GM21423 (cell line): ENCODE measurements around the gene PI4KA.
"Not testable (repeated sequence)": the region's sequence is repeated elsewhere in the genome, so short reads cannot be mapped to it uniquely, and the experiment has no call there.

Experiments used
- ATAC-seq: cut with Tn5 transposase; IDR thresholded peaks from one replicate; pipeline ENCODE4 v1.9.1; 2021; ENCODE audit warnings: mild to moderate bottlenecking, moderate library complexity; ENCODE audit not compliant: unreplicated experiment

Gene PI4KA

DNA sequence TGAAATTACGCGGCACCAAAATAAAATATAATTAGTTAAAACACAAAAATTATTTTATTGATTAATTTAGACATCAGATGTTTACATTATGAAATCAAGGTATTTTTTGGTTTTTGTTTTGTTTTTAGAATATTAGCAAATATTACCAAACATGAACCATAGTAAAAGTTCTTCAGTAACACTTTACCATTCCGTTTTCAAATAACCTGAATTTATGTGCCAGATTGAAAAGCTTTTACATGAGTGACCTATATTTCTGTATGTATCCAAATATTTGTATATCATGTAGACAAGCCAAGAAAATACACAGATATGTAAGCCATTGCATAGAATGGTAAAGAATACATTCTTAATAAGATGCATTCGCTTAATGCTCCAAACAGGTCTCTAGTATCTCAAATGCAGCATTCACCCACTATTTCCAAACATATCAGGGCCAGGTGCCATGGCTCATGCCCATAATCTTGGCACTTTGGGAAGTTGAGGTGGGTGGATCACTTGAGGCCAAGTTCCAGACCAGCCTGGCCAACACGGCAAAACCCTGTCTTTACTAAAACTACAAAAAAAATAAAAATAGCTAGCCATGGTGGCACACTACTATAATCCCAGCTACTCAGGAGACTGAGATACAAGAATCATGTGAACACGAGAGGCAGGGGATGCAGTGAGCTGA is 187.1 kb downstream of the PI4KA start:
- no peak for ATAC-seq

DNA sequence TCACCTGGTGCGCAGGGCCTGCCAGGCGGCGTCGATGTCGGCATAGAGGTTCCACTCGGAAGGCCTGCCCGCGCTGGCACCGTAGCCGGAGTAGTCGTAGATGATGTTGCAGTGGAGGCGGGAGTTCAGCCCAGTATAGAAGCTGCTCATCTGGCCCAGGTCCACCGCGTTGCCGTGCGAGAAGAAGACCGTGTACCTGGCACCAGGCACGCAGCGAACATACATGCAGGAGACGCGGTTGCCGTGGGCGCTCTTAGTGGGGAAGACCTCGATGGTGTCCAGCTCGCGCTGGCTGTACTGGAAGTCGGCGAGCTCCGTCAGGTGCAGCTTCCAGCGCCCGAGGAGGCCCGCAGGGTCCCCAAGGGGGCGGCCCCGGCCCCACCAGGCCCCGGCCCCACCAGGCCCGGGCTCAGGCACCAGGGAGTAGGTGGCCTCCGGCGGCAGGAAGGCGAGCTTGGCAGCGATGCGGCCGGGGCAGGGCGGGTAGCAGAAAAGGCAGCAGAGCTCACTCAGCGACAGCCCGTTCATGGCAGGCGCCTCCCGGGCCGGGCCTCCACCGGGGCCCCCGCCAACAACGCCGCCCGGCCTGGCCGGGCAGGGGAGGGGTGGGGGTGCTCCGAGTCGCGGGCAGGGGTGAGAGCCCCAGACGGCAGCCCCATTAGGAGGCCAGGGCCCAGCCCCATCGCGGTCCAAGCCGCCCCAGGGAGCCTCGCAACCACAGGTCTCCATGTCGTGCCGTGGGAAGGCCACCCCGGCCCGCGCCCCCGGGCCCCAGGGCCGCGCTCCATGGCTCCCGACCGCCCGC is 188.0 kb downstream of the PI4KA start:
- not testable (repeated sequence) for ATAC-seq

DNA sequence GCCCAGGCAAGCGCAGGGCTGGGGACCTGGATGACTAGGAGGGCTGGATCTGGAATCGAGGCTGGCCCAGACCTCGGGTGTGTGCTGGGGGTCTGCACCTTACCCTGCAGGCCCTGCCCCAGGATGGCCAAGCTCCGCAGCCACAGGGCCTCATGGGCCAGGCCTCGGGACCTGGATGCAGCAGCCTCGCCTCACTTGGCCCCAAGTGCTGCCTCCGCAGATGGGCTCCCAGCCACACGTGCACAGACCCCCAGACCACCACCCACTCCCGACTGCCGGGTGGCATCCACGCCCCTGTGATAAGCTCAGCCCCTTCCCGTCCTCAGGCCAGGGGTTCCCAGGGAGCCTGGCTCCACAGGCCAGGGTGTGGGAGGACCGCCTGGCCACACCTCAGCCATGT is 188.7 kb downstream of the PI4KA start:
- ATAC-seq = not testable (repeated sequence)

DNA sequence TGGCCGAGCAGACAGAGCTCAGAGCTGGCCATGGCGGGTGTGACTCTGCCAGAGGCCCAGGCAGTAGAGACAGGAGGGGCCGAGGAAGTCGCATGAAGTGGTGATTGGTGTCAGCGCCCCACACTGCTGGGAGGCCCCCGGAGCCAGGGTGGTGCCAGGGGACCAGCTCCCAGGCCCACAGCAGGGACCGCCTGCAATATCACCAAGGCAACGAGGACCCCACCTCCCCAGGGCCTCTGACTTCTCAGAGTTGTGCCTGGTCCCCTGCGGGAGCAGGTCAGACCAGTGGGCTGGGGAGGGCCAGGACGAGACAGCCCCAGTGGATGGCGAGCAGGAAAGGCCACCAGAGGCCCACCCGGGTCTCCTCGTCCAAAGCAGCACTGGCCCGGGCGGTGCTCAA is 189.1 kb downstream of the PI4KA start:
- ATAC-seq = not testable (repeated sequence)

DNA sequence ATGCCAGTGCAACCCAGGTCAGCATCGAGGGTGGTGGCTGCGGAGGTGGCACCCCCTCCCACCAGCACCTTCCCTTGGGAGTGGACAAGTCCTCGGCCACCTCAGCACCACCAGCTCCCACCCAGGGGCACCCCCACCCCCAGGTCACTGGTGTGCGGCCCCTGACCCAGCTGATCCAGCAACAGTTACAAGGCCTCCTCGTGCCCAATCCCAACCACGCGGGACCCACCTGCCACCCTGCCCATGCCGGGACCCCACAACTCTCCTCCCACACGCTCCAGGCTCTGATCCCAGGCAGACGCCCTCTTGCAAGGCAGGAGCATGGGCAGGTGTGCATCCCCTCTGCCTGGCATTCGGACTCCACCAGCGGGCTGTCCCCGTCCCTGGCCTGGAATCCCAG is 189.8 kb downstream of the PI4KA start:
- ATAC-seq = not testable (repeated sequence)

DNA sequence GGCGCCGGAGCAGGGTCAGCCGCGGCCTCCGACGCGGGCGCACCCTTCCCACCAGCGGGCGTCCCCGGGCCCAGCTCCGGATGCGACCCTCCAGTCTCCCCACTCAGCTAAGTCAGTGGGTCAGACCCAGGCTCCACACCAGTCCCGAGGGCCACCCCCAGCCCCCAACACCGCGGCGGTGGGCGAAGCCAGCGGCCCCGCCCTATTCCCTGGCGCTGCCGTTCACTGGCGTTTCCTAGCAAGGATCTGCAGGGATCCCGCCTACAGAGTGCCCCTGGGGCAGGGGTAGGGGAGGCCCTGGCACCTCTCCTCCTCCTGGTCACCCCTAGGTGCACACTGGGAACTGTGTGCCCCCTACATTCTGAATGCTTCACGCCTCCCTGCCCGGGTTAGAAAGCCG is 190.4 kb downstream of the PI4KA start:
- not testable (repeated sequence) for ATAC-seq

DNA sequence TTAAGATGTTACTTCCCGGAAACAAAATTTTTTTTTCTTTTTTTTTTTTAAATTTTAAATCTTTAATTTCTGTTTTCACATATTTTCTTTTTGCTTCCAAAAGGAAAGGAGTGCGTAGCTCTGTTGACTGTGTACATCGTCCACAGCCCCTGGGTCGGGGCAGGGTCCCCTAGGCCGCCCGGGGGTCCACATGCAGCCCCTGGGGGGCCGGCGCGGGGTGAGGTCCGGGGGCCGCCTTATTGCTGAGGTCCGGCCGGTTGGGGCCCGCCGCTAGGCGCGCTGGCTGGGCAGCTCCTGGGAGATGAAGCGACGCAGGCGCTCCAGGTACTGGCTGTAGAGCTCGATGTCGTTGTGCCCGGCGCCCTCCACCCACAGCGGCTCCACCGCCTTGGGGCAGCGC is 191.1 kb downstream of the PI4KA start:
- ATAC-seq = not testable (repeated sequence)

DNA sequence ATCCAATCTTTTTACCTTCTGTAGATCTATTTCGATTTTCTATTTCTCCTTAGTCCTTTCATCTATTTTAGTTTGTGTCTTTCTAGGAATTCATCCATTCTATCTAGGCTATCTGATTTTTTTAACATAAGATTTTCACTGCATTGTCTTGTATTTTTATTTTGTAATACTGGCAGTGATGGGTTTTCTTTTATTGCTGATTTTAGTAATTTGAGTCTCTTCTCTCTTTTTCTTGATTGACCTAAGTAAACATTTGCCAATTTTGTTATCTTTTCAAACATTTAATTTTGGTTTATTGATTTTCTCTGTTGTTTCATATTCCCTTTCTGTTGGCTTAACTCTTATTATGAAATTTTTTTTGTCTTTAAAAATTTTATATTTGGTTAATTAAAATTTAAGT is 192.1 kb downstream of the PI4KA start:
- no peak for ATAC-seq

DNA sequence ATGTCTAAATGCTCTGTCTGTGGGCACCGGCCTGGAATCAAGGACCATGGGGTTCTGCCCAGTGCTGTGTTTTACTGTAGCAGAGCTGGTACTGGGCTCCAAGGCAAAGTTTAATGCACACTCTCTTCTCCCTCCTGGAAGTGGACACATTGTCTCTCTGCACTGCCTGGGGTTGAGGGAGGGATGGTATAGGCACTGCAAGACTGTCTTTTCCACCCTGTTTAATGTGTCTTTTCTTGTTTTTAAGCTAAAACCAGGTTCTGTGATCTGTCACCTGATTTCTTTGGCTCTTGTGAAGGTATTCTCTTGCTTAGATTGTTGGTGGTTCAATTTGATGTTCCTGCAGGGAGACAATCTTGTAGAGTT is 194.0 kb downstream of the PI4KA start:
- no peak for ATAC-seq

DNA sequence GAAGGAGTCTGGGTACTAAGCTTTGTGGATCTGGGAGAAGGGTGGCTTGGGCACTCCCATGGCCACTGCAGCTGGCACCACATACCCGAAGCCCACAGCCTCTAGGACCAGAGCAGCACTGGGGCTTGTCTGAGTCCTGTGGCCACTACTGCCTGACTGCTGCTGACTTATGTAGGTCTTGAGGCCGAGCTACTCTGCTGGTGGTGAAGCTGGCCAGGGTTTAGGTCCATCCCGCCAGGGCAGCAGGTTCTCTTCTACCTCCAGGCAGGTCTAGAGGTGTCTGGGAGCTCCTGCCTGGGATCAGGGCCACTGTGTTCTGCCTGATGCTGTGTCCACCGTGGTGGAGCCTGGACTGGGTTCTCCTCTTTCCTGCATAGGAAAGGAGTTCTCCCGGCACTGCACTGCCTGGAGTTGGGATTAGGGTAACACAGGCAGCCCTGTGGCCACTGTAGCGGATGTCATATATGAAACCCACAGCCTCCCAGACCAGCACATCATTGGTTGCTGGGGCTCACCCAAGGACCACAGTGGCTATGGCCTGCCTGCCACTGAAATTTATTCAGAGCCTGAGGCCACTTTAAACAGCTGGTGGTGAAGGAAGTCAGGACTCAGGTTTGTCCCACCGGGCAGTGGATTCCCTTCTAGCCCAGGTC is 194.5 kb downstream of the PI4KA start:
- ATAC-seq = no peak

DNA sequence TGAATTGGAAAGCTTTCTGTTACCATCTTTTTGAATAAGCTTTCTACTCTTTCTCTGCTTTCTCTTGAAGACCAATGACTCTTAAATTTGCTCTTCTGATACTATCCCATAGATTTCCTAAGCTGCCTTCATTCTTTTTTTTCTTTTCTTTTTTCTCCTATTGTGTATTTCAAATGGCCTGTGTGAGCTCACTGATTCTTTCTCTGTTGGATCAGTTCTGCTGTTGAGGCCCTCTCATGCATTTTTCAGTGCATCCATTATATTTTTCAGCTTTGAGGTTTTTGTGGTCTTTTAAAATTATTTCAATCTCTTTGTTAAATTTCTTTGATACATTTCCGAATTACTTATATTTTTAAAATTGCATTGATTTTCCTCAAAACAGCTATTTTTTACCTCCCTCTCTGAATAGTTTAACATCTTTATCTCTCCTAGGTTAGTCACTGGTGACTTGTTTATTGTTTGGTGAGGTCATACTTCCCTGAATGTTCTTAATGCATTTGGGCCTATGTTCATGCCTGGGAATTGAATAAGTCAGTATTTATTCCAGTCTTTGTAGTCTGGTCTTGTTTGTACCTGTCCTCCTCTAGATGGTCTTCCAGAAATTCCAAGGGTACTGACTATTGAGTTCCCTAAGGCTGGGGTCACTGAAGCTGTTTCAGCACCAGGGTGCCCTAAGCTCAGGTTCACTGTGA is 195.3 kb downstream of the PI4KA start:
- ATAC-seq = no peak

DNA sequence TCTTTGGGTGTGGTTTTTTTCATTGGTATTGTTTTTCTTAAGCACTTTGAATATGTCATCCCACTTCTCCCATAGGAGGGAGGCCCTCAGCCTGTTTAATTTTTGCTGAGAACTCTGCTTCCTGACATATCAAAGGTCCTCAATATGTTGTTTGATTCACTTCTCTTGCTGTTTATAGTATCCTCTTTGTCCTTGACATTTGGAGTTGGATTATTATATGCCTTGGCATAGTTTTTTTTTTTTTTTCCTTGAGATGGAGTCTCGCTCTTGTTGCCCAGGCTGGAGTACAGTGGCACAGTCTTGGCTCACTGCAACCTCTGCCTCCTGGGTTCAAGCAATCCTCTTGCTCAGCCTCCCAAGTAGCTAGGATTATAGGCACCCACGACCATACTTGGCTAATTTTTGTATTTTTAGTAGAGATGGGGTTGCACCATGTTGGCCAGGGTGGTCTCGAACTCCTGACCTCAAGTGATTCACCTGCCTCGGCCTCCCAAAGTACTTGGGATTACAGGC is 196.0 kb downstream of the PI4KA start:
- not testable (repeated sequence) for ATAC-seq

DNA sequence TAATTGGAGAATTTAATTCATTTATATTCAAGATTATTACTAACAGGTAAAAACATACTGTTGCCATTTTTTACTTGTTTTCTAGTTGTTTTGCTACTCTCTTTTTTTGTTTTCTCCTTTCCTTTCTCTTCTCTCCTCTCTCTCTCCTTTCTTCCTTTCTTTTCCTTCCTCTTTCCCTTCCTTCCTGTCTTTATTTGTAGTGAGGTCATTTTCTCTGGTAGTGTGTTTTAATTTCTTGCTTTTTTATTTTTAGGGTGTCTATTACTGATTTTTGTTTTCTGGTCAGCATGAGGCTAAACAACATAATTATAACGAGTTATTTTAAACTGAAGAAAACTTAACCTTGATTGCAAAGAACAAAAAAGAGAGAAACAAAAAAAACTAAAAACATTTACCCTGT is 197.1 kb downstream of the PI4KA start:
- no peak for ATAC-seq

DNA sequence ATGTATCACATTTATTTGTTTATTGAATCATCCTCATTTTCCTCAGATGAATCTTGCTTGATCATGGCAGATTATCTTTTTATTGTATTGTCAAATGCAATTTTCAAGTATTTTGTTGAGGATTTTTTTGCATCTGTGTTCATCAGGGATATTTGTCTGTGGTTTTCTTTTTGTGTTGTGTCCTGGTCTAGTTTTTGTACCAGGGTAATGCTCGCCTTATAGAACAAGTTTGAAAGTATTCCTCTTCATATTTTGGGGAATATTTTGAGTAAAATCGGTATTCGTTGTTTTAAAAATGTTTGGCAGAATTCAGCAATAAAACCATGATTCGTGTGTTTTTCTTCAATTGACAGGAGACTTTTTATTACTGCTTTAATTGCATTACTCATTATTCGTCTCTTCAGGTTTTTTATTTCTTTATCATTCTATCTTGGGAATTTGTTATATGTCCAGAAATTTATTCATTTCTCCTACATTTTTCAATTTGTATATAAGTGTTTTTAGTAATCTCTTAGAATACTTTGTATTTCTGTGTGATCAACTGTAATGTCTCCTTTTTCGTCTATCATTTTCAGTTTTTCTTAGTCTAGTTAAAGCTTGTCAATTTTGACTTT is 198.1 kb downstream of the PI4KA start:
- no peak for ATAC-seq

DNA sequence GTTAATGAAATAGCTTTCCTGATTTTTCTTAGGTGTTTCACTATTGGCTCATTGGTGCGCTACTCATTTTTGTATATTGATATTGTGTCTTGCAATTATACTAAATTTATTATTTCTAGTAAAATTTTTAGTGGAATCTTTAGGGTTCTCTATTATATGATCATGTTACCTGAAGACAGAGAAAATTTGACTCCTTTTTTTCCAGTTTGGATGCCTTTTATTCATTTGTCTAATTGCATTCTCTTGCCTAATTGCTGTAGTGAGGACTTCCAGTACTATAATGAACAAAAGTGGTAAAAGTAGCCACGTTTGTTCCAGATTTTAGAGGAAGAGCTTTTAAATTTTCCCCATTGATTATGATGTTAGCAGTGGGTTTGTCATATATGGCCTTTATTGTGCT is 198.7 kb downstream of the PI4KA start:
- ATAC-seq = no peak

DNA sequence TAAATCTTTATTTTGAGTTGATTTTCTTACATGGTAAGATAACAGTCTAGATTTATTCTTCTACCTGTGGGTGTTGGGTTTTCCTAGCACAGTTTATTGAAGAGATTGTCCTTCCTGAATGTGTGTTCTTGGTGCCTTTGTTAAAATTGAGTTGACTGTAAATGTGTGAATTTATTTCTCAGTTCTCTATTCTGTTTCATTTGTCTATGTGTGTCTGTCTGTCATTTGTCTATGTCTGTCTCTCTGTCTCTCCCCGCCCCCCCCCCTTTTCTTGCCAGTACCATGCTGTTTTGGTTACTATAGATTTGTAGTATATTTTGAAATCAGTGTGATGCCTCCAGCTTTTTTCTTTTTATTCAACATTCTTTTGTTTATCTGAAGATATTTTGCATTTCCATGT is 199.4 kb downstream of the PI4KA start:
- ATAC-seq = no peak

DNA sequence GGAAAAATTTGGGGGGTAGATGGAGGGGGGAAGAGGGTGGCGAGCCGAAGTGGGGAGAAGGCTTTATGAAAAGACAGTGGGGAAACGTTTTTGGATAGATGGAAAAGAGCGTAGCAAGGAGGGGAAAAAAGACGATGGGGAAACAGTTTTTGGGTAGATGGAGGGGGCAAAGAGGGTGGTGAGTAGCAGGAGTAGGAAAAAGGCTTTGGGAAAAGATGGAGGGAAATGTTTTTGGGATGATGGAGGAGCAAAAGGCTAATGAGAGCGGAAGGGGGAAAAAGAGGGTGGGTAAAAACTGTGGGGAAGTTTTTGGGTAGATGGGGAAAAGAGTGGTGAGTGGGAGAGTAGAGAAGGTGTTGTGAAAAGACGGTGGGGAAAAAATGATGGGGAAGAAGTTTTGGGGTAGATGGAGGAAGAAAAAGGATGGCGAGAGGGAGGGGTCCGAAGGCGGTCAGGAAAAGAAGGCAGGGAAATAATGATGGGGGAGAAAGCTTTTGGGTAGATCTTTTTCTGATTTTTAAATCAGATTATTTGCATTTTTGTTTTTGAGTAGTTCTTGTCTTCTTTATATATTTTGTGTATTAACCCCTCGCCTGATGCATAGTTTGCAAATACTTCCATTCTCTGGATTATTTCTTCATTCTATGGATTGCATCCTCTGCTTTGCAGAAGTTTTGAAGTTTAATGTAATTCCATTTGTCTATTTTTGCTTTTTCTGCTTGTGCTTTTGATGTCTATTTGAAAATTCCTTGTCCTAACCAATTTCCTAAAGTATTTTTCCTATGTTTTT is 200.0 kb downstream of the PI4KA start:
- ATAC-seq = no peak

DNA sequence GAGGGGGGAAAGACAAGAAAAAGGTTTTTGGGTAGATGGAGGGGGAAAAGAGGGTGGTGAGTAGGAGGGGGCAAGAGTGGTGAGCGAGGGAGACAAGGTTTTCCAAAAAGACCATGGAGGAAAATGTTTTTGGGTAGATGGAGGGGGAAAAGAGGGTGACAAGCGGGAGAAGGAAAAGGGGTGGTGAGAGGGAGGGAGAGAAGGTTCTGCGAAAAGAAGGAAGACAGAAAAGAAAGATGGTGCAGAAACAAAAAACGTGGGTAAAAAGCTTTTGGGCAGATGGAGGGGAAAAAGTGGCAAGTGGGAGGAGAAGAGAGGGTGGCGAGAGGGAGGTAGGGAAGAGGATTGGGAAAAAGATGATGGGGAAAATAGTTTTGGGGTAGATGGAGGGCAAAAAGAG is 200.6 kb downstream of the PI4KA start:
- ATAC-seq = no peak
